ENCODE measurements around the gene CSNK2B. TPM values are rescaled to one million over a fixed set of nuclear protein-coding genes. Genes with fewer than 3 reads are reported as not detected.

The CSNK2B gene
- total RNA-seq, 1 donor from 2014 or later, result 36.6 TPM

DNA sequence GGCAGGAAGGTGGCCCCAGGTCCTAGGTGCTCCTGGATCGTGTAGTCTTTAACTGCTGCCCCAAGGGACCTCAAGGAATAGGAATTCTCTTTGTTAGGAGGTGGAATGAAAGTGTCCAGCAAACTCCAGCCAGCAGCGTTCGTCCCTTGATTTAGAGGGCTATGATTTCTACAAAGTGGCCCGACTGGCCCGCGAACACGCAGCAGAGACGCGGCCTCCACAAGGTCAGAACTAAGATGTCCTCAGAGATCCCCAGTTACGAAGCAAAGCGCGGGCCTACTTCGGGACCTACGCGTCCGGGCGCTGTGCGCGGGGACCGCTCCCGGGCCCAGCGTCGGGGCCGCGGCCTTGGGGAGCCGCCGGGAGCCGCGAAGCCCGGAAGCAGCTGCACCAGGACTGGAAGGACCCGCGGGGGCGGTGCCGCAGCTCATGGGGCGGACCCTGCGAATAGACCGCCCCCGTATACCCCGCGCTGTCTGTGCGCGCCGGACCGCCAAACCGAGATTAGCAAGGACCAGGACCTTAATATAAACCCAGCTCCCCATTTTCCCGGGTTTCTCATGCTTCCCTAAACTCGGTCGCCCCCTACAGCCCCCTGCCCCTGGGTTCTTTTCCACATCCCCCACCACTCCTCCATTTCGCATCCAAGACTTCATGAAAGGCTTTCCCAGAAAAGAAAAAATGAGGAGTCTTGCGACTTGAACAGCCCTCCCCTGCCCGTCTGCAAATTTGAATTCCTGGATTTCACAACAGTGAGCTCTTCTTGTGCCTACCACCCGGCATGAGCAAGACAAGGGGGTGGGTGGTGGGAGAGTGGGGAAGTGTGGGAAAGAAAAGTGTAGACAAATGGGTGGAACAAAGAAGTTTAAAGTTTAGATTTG, 5.3 kb upstream of the CSNK2B start, which contains the start of gene C6orf47:
Gene C6orf47 (minus strand): TSS at position 398 of the 881 bp plus-strand sequence. CDS start 831 bp downstream, outside the sequence.
- peak; percentile 91 for DNase-seq (ENCODE audit: low spot score)

DNA sequence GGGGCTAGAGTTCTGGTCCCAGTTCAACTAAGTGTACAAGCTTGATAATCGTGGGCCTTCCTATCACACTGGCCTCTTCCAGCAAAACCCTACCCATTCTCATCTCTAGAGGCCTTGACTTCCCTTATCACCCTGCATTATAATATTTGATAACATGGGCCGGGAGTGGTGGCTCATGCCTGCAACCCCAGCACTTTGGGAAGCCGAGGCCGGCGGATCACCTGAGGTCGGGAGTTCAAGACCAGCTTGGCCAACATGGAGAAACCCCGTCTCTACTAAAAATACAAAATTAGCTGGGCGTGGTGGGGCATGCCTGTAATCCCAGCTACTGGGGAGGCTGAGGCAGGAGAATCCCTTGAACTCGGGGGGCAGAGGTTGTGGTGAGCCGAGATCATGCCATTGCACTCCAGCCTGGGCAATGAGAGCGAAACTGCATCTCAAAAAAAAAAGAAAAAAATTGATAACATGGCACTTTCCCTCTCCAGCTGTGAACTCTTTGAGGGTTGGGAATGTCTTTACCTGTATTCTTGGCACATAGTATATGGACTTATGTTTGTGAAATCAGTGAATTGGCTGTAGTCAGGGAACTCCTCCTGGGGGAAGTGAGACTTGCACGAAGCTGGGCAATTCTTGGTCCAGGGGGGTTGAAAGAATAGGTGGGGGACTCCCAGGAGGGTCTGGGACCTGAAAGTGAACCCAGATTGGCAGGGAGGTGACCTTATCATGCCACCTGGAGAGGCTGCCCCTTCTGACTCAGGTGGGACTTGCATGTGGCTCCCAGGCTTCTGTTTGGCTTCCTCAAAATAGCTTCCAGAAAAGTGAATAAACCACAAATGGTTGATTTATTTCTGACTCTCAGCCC, 4.4 kb upstream of the CSNK2B start:
- DNase-seq (ENCODE audit: low spot score), result no peak

DNA sequence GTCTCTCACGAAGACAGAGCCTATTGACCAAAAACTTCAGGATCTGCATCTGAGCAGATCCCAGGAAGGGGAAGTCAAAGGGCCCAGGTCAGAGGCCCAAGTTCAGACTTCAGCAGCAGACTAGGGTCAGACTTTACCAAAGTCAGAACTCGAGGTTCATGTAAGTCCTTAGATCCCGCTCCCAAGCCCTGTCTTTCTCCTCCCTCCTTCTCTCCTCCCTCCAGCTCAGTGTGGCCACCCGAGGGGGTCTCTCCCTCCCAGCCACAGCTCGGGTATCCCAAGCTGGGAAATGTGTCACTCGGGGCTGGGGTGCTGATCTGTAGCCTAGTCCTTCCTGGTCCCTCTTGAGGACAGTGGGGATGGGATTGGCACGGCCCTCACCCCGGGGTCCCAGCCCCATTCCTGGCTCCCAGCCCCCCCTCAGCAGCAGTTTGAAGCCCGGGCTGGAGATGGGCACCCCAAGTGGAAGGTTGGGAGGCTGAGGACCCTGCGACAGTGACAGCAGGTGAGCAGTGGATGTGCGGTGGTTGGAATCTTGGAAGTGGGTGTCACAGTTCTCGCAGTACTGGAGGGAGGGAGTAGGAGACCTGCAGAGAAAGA, 3.7 kb upstream of the CSNK2B start:
- DNase-seq (ENCODE audit: low spot score), result no peak

DNA sequence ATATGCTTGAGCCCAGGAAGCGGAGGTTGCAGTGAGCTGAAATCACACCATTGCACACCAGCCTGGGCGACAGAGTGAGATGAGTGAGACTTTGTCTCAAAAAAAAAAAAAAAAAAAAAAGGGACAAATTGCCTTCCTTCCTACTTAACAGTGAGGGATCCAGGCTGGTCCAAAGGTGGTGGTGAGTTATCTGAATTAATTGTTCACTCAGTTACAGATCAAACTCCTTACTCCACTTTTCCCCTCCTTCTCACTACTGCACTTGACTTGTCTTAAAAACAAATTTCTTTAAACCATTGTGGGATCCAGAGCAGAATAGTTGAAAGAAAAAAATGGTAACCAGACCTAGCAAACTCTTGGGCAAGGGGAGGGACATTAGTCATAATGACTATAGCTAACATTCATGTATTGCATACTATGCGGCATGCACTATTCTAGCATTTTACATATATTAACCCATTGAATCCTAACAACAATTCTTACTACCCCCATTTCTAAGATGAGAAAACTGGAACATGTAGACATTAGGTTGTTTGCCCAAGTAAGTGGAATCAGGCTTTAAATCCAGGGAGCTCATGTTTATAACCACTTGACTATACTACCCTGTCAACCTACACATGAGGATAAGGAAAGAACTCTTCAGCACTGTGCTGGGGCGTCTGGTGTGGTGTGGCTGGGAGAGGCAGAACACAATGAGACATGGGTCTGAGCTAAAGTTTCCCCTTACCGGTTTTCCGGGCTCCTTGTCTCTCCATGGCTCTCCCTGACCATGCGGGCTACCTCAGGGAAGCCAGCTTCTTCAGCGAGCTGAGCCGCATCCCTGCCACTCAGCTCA, 2.5 kb upstream of the CSNK2B start:
- no peak for DNase-seq (ENCODE audit: low spot score)

DNA sequence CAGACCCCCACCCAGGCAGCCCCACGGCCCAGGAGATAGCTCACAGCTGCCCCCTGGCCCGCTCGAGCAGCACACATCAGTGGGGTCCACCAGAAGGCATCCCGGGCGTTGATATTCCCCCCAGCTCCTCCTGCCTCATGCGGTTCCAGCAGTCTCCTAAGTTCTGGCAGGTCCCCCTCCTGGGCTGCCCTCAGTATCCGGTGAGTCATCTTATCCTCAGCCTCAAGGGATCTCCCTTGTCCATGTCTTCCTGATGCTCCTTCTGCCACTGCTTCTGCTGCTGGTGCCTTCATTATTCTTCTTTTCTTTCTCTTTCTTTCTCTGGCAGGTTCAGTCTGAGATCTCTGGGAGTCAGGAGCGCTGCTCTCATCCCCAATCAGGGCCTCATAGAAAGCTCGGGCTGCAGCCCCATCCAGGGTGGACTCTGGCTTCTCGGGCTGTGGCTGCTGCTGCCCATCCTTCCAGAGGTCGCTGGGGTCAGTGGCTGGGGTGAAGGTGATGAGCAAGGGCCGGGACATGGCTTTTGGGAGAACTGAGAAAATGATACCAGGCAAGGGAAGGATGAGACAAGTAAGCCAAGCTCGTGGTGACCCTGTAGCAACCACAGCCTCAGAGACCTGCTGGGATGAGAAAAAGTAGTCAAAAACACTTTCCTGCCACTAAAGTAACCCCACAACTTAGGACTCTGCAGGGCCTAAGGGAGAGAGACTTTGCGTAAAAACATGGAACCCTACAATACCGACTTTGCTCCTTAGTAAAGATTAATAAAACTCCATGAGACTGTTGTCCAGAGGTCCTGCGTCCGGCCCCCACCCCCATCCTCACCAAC, 1.7 kb upstream of the CSNK2B start:
- DNase-seq (ENCODE audit: low spot score), result peak; percentile 46

DNA sequence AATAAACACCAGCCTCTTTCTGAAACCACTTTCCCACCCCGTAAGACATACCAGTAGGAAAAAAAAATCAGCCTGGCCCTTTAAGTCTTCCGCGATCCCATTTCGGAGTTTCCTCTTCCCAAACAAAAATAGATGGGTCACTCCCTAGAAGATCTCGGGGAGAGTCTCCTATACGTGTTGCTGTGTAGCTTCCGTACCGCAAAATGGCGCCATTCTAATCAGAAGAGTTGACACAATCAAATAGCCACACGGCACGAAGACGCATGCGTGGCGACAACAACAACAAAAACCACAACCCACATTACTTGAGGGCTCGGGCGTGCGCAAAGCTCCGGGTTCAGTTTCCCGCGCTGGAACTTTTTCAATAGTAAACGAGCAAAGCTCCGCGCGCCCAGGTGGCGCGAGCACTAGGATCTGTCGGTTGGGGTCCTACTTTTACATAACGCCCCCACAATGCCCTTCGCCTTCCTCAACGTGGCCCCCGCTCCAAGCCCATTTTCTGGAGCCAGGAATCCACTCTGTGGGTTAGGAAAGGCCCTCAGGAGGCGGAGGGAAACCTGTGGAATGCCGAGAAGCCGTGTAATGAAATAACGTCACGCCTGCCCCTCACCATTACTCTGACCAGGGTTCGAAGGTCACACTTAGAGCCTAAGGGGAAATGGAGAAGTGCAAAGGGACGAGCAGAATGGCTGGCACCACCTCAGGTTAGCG, 935 bp upstream of the CSNK2B start, which contains the start of gene GPANK1:
Gene GPANK1 (minus strand): TSS at position 208 of the 711 bp plus-strand sequence. CDS start 519 bp downstream, outside the sequence.
- peak; percentile 99 for DNase-seq (ENCODE audit: low spot score)

DNA sequence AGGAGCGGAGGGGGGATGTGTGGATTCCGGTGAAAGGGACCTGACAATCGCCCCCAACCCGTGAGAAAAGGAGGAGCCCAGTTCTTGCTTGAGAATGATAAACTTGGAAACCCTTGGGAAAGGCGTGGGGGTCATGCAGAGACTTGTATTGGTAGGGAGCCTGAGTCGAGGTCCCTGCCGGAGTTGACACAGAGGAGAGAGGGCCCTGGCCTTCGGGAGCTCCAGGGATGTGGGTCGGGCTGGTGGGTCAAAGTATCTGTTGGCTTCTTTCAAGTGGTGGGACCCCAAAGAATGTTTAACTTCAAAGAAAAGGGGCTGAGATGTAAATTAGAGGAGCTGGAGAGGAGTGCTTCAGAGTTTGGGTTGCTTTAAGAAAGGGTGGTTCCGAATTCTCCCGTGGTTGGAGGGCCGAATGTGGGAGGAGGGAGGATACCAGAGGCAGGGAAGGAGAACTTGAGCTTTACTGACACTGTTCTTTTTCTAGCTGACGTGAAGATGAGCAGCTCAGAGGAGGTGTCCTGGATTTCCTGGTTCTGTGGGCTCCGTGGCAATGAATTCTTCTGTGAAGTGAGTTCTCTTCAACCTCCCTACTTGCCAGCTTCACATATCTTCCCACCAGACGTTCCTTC, 571 bp downstream of the CSNK2B start:
- DNase-seq (ENCODE audit: low spot score), result peak; percentile 26

DNA sequence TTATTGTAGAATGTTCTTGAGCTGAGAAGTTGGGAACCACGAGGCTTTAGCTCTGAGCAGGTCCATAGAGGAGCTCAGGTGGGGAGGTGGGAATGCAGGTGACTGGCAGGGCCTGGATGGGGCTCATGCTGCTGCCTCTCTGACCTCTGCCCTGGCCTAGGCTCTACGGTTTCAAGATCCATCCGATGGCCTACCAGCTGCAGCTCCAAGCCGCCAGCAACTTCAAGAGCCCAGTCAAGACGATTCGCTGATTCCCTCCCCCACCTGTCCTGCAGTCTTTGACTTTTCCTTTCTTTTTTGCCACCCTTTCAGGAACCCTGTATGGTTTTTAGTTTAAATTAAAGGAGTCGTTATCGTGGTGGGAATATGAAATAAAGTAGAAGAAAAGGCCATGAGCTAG, 3.8 kb downstream of the CSNK2B start, which contains the start of gene LY6G5B:
Gene LY6G5B (plus strand): TSS at position 301 of the 400 bp plus-strand sequence. CDS start 975 bp downstream, outside the sequence.
- no peak for DNase-seq (ENCODE audit: low spot score)

DNA sequence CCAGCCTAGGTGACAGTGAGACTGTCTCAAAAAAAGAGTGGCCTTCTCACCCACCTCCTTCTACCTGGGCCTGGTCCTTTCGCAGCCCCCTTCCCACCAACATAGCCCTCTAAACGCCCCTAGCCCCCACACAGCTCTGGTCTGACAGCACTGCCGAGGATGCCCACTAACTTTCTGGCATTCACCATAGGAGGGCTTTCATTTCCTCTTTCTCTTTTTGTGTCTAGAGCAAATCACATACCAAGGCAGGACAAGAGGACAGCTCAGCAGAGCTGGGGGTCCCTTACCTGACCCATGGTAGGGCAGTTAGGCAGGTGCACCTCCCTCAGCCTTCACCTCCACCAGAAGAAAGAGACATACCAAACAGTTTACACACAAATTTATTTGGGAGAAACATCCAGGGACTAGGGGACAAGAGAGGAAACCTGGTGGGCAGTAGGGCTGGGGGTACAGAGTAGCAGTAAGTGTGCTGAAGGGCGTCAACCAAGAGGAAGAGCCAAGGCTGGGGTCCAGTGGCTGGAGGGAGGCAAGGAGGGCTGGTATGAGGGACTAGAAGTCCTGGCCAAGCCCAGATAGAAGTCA, 10.5 kb downstream of the CSNK2B start:
- DNase-seq (ENCODE audit: low spot score), result no peak

DNA sequence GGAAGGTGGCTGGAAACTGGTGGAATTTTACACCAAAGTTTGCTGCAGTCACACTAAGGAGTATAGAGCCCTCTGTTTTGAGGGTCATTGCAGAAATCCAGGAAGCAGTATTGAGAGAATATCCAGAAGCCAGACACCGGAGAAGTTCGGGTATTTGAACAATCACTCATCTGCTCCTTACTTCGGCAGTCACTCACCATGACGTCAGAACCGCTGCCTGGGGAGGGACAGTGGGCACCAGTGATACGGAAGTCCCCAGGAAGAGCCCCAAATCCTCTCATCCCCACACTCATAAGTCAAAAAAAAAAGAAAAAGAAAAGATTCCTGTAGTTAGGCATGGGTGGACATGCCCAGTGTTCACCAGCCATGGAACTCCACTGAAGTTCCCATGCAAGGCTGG, 11.0 kb downstream of the CSNK2B start:
- no peak for DNase-seq (ENCODE audit: low spot score)

DNA sequence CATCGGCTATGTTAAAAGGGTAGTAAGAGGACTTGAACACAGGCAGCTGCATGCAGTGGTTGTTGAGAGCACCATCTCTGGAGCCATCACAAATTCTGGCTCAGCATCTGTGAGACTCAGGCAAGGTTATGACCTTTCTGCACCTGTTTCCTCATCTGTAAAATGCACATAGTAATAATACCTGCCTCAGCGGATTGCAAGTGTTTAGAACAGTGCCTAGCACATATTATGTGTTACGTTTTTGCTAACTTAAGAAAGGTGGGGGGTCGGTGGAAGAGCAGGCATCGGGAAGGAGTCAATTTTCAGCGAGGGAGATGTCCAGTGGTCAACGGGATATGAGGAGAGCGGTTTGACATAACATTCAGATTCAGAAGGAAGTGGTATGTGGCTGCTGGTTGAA, 12.1 kb downstream of the CSNK2B start:
- DNase-seq (ENCODE audit: low spot score), result no peak

DNA sequence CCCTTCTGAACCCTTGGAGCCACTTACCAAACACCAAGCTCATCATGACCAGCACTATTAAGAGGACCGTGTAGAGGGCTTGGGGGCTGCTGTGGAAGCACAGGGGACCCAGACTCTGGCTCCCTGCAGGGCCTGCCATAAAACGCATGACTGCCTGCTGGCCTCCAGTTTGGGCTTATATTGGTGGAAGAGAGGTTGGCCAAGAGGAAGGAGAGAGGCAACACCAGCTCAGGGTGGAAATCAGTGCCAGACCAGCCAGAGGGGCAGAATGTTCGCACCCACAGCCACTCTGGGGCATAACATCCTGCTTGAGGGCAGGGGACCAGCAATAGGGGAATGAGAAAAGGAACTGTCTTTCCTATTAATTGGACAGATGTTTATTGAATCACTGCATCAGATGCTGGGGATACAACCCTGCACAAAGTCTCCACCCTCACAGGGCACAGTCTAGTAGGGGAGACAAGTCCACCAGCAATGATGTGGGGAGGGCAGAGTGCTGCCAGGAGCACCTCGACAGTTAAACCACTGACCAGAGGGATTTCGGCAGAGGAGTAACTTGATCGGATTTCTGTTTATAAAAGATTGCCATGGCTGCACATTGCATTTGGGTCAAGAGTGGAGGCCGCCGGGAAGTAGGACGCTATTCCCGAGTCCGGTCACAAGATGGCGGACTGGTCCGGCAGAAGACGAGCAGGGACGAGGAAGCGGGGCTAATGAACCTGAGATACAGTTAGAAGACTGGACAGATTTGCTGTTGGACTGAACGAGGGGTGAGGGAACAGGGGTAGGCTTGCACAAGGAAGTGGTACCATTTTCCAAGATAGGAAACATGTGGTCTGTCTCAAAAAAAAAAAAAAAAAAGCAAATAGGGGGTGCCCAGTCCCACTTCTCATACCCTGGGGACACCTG, 14.6 kb downstream of the CSNK2B start, which contains the start of gene LY6G5C:
Gene LY6G5C (minus strand): TSS at position 842 of the 909 bp plus-strand sequence. CDS start 694 bp downstream, at position 148.
- peak; percentile 84 for DNase-seq (ENCODE audit: low spot score)

DNA sequence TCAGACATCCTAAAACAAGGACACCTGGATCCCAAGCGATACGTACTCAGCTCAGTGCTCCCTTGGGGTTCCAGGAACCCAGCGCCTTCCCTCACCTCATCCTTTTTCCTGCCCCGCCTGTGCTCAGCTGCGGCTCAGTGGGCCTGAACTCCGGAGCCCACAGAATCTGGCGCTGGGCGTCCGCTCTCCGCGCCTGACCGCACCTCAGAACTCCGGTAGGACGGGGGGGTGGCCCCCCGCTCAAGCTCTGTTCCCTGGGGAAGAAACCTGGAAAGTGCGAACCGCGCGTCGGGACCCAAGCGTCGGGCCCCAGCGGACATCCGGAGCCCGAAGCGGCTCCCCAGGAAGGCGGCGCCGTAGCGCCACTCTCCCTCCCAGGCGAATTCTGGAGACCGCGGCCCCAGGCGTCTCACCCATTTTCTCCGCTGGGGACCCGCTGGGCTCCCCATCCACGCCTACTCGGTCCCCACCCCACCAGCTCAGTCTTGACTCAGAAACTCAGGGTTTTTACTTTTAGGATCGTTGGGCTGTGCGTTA, 15.3 kb downstream of the CSNK2B start:
- peak; percentile 54 for DNase-seq (ENCODE audit: low spot score)

DNA sequence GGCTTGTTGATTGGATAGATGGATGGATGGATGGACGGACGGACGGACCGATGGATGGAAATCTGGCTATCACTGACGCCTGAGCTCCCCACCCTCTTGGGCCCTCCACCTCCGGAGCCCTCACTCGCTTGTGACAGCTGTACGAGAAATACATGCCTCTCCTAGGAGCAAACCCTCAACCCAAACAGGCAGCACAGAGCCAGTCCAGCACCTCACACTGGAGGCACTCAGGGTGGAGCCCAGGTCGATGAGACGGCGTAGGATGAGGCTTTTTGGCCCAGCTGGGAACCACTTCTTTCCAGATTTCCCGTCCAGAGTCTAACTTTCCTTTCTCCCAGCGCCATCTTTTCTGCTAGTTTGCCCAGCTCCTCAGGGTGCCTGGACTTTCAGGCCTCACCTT, 17.7 kb downstream of the CSNK2B start:
- no peak for DNase-seq (ENCODE audit: low spot score)

DNA sequence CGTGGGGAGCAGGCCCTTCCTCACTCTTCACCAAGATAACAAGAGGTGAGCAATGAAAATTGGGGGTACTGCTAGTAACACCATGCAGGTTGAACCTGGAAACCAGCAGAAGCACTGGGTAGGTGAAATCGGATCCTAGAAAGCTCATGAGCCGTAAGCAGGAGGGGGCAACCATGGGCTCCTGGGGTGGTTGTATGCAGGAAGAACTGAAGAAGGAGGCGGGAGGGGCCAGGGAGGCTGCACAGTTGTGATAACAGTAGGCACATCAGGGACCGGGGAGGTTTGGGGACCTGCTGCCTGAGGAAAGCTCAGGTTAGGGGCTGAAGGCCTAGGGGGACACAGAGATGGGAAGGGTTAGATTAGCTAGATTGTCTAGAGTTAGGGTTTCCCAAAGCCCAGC, 20.6 kb downstream of the CSNK2B start:
- no peak for DNase-seq (ENCODE audit: low spot score)

DNA sequence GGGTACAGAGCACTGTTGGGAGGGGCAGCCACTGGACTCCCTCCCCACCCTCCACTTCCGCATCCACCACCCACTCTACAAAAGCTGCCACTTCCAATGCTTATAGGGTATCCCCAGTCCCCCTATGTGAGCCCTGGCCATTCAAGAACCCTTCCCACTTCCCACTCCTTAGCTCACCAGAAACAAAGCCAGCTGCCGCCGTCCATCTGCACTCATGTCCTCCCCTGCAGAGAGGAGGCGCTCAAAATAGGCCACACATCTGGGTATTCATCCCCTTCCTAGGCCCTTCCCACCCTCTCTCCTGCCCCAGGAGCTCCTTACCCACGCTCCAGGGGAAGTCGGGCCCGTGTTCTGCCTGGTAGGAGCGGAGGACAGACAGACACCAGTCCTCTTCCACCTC, 21.4 kb downstream of the CSNK2B start:
- no peak for DNase-seq (ENCODE audit: low spot score)

Data from umbilical cord (tissue), 2 donors.